BJ (cell line): ENCODE data around the gene PIAS1. TPM values are rescaled to one million over a fixed set of nuclear protein-coding genes. Genes with fewer than 3 reads are reported as not detected.

Experiments
- CTCF ChIA-PET: fragments of 350-600 bp; formaldehyde crosslinking; extraction: SDS; loops from one replicate; lab custom pipeline; 2021; ENCODE audit warnings: antibody characterized with exemption, inconsistent platforms; lab: Yijun Ruan, JAX
- POLR2A ChIA-PET: fragments of 300-600 bp; sonication (Branson Sonifier 250); formaldehyde crosslinking; extraction: SDS; loops from one replicate; lab custom pipeline; 2021; ENCODE audit warnings: antibody characterized with exemption; lab: Charles Lee
- DNase-seq: peaks from one replicate; pipeline ENCODE4 v3.0.0-alpha.2; 2011; ENCODE audit warnings: low read depth
- H3K27me3 ChIP-seq: 2 replicates; pipeline ENCODE4 v1.6.0; 2011; ENCODE audit warnings: low read length; ENCODE audit not compliant: control insufficient read depth, insufficient read depth
- H3K36me3 ChIP-seq: 2 replicates; pipeline ENCODE4 v1.5.1; 2011; ENCODE audit warnings: low read length; ENCODE audit not compliant: control insufficient read depth, insufficient read depth
- H3K4me3 ChIP-seq: 2 replicates; pipeline ENCODE4 v1.5.1; 2011; ENCODE audit warnings: low read depth, mild to moderate bottlenecking, control low read depth, low read length
- CTCF ChIP-seq: IDR thresholded peaks from 2 replicates; pipeline ENCODE4 v1.5.1; 2011; ENCODE audit warnings: low read depth, mild to moderate bottlenecking, control low read depth, inconsistent platforms, low read length, moderate library complexity; ENCODE audit not compliant: insufficient read depth
- polyA plus RNA-seq: library from polyadenylated mRNA; depleted of rRNA; stranded (reverse); fragments of >200 nt; gene quantifications from 2 replicates; pipeline ENCODE4 v1.2.3, GENCODE V29; 2011

PIAS1 gene
- polyA plus RNA-seq, 1 experiment, result 37.4 TPM

- DNase-seq, result no peak
- ChIA-PET CTCF (no interaction called here), POLR2A (no interaction called here)
- H3K27me3 ChIP-seq, result no peaks in the 10 kb centered on the region
- no peak overlapping the region for H3K4me3 ChIP-seq
- H3K36me3 ChIP-seq, result peaks cover 2% of the 10 kb centered on the region; the same call in 1 of the 2 replicates
- TF ChIP-seq CTCF, result no peak
Observed at GRCh38 chr15:68096099-68096498, 42.0 kb downstream of the PIAS1 start.

- CTCF ChIA-PET, result interaction anchor here (0.6 to 1.1 kb wide), 2 partner anchors 10 to 46 kb away, joined by 3 read pairs; no protein-coding TSS in a partner anchor
Observed at GRCh38 chr15:68097029-68097428, 42.9 kb downstream of the PIAS1 start.

GRCh38 chr15:68098465-68098864 lies 44.4 kb downstream of the PIAS1 start:
- CTCF ChIA-PET, result no interaction called here
- no peaks in the 10 kb centered on the region for H3K27me3 ChIP-seq

More at GRCh38 chr15:68097029-68097428, 42.9 kb downstream of the PIAS1 start:
- Histone ChIP-seq H3K4me3 (no peak overlapping the region), H3K36me3 (peaks cover 2% of the 10 kb centered on the region; the same call in 1 of the 2 replicates), H3K27me3 (no peaks in the 10 kb centered on the region)
- TF ChIP-seq CTCF, result no peak
- POLR2A ChIA-PET, result no interaction called here
- no peak for DNase-seq

GRCh38 chr15:68100194-68100593 lies 46.1 kb downstream of the PIAS1 start:
- CTCF ChIA-PET, result interaction anchor here (1.2 kb wide), 1 partner anchor 14 kb away, joined by 4 read pairs; no protein-coding TSS in a partner anchor
- no peaks in the 10 kb centered on the region for H3K27me3 ChIP-seq
- DNase-seq, result no peak
- no peak for TF ChIP-seq CTCF
- POLR2A ChIA-PET, result no interaction called here
- H3K4me3 ChIP-seq, result no peak overlapping the region
- no peaks in the 10 kb centered on the region for H3K36me3 ChIP-seq

More at GRCh38 chr15:68098465-68098864, 44.4 kb downstream of the PIAS1 start:
- DNase-seq, result no peak
- Histone ChIP-seq H3K4me3 (no peak overlapping the region), H3K36me3 (no peaks in the 10 kb centered on the region)
- TF ChIP-seq CTCF, result no peak
- POLR2A ChIA-PET, result no interaction called here

- ChIA-PET POLR2A (no interaction called here), CTCF (interaction anchor here (0.6 kb wide), 1 partner anchor 11 kb away, joined by 3 read pairs; no protein-coding TSS in a partner anchor)
- no peaks in the 10 kb centered on the region for H3K36me3 ChIP-seq
Observed at GRCh38 chr15:68103603-68104002, 49.5 kb downstream of the PIAS1 start.

More at GRCh38 chr15:68103603-68104002, 49.5 kb downstream of the PIAS1 start:
- no peak for TF ChIP-seq CTCF
- no peak for DNase-seq
- Histone ChIP-seq H3K27me3 (no peaks in the 10 kb centered on the region), H3K4me3 (no peak overlapping the region)
